T follicular helper cell (primary cell): ENCODE data around the gene LRRC31.

Experiments used
- DNase-seq: peaks from one replicate; pipeline ENCODE4 v3.0.0-alpha.2; 2020; ENCODE audit warnings: low read depth

The LRRC31 gene

GRCh38 chr3:169813278-169813677, 56.5 kb downstream of the LRRC31 start:
- DNase-seq = no peak

GRCh38 chr3:169812332-169813235, 57.2 kb downstream of the LRRC31 start, which contains the start of the genes LRRC34 and LRRIQ4:
TSS of gene LRRC34 (minus strand) at chr3:169812904. CDS start at chr3:169812548, 356 bp downstream.
TSS of gene LRRIQ4 (plus strand) at chr3:169812870. CDS start at chr3:169821922, 9,052 bp downstream.
- peak; percentile 39 for DNase-seq

DNA sequence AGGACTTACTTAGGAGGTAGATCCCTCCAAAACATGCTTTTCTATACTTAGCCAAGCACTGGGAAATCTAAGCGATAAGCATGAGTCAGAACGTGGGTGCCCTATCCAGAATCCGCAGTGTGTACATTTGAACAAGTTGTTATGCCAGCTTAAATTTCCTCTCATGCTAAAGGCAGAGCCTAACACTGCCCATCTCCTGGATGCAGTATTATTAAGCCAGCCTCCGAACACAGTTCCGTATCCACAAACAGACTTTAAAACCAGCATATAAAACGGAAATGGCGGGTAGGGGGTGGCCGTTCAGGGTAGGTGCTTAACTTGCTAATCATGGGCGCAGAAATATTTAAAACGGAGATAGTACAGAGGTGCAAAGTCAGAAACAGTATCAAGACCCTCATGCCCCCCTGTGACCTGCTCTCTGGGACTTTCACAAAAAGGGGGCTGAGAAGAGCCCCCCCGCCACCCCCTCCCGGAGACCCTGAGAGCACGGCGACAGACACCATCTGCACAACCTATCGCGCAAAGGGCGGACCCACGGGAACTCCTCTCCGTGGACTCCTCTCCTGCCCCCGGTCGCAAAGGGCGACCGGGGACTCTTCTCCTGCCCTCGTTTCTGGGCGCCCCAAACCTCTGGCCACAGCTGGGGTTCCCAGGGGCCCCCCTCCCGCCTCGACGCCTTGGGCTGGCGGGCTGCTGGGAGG, 58.0 kb downstream of the LRRC31 start:
- DNase-seq = no peak

GRCh38 chr3:169809230-169809795, 60.4 kb downstream of the LRRC31 start:
- no peak for DNase-seq

- no peak for DNase-seq
These were observed 65.1 kb downstream of the LRRC31 start for GRCh38 chr3:169804681-169805080.

GRCh38 chr3:169792359-169792758, 77.4 kb downstream of the LRRC31 start:
- no peak for DNase-seq

DNA sequence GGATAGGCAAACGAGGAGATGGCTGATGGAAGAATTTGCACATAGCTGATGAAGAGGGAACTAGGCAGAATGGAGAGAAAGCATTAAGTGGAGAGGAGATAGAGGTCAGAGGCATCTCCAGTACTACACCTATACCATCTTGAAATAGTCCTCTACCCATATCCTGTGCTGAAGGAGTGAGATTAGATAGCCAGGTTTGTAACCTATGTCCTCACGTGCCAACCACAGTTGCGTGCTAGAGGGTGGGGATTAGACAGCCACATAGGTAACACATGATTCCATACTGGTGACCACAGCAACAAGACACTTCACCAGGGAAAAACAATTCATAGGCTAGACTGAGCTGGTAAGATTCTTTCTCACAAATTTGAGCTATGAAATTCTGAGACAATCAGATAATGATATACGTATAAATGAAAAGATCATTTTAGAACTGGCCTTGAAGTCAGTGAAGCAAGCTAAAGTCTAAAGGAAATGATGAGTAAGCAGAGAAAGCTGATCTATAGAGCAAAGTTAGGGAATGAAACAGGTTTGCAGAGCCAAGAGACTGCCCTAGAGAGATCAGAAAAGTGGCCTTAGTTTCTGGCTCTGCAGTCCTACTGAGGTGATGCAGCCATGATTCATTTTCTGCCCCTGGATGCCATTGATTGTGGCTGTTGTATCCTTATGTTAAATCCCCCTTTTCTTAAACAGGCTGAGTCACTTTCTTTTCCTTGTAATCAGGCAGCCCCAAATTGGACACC, 78.9 kb downstream of the LRRC31 start:
- DNase-seq = no peak

DNA sequence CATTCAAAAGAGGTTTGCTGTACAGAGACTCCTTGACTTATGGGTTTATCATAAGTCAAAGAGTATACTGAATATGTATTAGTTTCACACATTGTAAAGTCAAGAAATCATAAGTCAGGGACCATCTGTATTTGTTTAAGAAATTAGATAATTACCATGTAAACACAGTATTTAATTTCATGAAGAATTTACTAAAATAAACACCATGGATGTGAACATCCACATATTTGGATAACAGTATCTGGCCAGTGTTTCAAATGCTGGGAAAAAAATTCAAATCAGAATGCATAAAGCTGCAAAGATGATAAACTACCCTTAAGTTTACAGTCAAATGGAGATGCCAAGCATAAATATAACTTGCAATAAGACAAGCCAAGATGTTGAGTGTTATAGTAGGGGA, 79.5 kb downstream of the LRRC31 start:
- DNase-seq = no peak
